HG03354 (cell line): ENCODE data around the gene PLCH2.
"Not testable (repeated sequence)": the region's sequence is repeated elsewhere in the genome, so short reads cannot be mapped to it uniquely, and the experiment has no call there.

Experiments
- ATAC-seq: cut with Tn5 transposase; IDR thresholded peaks from one replicate; pipeline ENCODE4 v1.9.1; 2021; ENCODE audit warnings: mild to moderate bottlenecking; ENCODE audit not compliant: unreplicated experiment, poor library complexity, severe bottlenecking

The PLCH2 gene

GRCh38 chr1:2441746-2442145 lies 34.3 kb upstream of the PLCH2 start:
- ATAC-seq, result no peak

GRCh38 chr1:2442661-2443060 lies 33.4 kb upstream of the PLCH2 start:
- ATAC-seq, result no peak

GRCh38 chr1:2443277-2444137 lies 32.6 kb upstream of the PLCH2 start:
- ATAC-seq, result no peak

GRCh38 chr1:2444138-2444591 lies 31.9 kb upstream of the PLCH2 start:
- no peak for ATAC-seq

GRCh38 chr1:2445162-2445822 lies 30.8 kb upstream of the PLCH2 start:
- no peak for ATAC-seq

GRCh38 chr1:2445823-2446215 lies 30.3 kb upstream of the PLCH2 start:
- no peak for ATAC-seq

GRCh38 chr1:2446394-2446793 lies 29.7 kb upstream of the PLCH2 start:
- no peak for ATAC-seq

- no peak for ATAC-seq
Observed at GRCh38 chr1:2446861-2447260, 29.2 kb upstream of the PLCH2 start.

GRCh38 chr1:2447276-2448097 lies 28.6 kb upstream of the PLCH2 start:
- no peak for ATAC-seq

GRCh38 chr1:2448098-2448445 lies 28.0 kb upstream of the PLCH2 start:
- ATAC-seq, result no peak

GRCh38 chr1:2449636-2450454 lies 26.2 kb upstream of the PLCH2 start:
- ATAC-seq, result no peak

- ATAC-seq, result no peak
Observed at GRCh38 chr1:2451741-2452140, 24.3 kb upstream of the PLCH2 start.

- ATAC-seq, result no peak
Observed at GRCh38 chr1:2452201-2452931, 23.7 kb upstream of the PLCH2 start.

- ATAC-seq, result no peak
Observed at GRCh38 chr1:2452932-2453315, 23.2 kb upstream of the PLCH2 start.

GRCh38 chr1:2454227-2454626 lies 21.9 kb upstream of the PLCH2 start:
- no peak for ATAC-seq

GRCh38 chr1:2455757-2456156 lies 20.3 kb upstream of the PLCH2 start:
- no peak for ATAC-seq

- no peak for ATAC-seq
Observed at GRCh38 chr1:2457444-2457843, 18.6 kb upstream of the PLCH2 start.

GRCh38 chr1:2458687-2459086 lies 17.4 kb upstream of the PLCH2 start:
- ATAC-seq, result no peak

GRCh38 chr1:2459102-2459753 lies 16.9 kb upstream of the PLCH2 start:
- ATAC-seq, result not testable (repeated sequence)
